ENCODE data around the gene MAP4K3.

MAP4K3 gene

DNA sequence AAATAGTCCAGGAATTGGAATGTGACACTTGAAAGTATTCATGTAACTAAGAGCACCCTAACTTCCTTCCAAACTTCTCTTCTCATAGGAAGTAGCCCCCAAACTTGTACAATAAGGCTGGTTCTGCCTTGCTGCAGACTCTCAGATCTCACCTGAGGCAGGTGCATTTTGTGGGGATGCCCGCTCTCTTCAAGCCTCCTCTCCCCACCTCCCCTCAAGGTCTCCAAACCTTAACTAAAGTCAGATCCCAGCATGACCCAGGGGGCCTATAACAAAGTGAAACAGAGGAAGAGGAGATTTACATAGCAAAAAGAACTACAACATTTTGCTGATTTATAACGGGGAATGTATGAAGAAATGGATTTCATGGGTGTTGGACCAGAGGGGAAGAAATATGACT, 216.9 kb downstream of the MAP4K3 start:
- no peak for ATAC-seq
- TF ChIP-seq ZNF565 (CRISPR knock-in tag; conservative IDR thresholded peaks at IDR 0.05; ENCODE audit: low read depth) (no peak), ESRRG (CRISPR knock-in tag; IDR thresholded peaks at IDR 0.05) (no peak), BACH2 (CRISPR knock-in tag; IDR thresholded peaks at IDR 0.05; ENCODE audit: borderline replicate concordance) (no peak)
- TF ChIP-seq, protein P1, sequence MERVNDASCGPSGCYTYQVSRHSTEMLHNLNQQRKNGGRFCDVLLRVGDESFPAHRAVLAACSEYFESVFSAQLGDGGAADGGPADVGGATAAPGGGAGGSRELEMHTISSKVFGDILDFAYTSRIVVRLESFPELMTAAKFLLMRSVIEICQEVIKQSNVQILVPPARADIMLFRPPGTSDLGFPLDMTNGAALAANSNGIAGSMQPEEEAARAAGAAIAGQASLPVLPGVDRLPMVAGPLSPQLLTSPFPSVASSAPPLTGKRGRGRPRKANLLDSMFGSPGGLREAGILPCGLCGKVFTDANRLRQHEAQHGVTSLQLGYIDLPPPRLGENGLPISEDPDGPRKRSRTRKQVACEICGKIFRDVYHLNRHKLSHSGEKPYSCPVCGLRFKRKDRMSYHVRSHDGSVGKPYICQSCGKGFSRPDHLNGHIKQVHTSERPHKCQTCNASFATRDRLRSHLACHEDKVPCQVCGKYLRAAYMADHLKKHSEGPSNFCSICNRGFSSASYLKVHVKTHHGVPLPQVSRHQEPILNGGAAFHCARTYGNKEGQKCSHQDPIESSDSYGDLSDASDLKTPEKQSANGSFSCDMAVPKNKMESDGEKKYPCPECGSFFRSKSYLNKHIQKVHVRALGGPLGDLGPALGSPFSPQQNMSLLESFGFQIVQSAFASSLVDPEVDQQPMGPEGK (CRISPR knock-in tag; IDR thresholded peaks at IDR 0.05; ENCODE audit: borderline replicate concordance) = no peak

- no peak for TF ChIP-seq ARNTL (CRISPR knock-in tag; IDR thresholded peaks at IDR 0.05; ENCODE audit: borderline replicate concordance, low read depth)
- TF ChIP-seq TCF4 (CRISPR knock-in tag; IDR thresholded peaks at IDR 0.05; ENCODE audit: borderline replicate concordance) = no peak
- no peak for TF ChIP-seq ZFP30 (CRISPR knock-in tag; IDR thresholded peaks at IDR 0.05)
- TF ChIP-seq ISL1 (CRISPR knock-in tag; IDR thresholded peaks at IDR 0.05) = no peak
- TF ChIP-seq CREB5 (CRISPR knock-in tag; IDR thresholded peaks at IDR 0.05; ENCODE audit: low read depth) = no peak
- TF ChIP-seq TSHZ2 (CRISPR knock-in tag; IDR thresholded peaks at IDR 0.05) = no peak
- TF ChIP-seq BACH2 (CRISPR knock-in tag; IDR thresholded peaks at IDR 0.05; ENCODE audit: borderline replicate concordance) = no peak
- TF ChIP-seq ZFP3 (CRISPR knock-in tag; IDR thresholded peaks at IDR 0.05) = no peak
- TF ChIP-seq, protein P1 (CRISPR knock-in tag; IDR thresholded peaks at IDR 0.05; ENCODE audit: borderline replicate concordance) = no peak
- TF ChIP-seq, protein P2, sequence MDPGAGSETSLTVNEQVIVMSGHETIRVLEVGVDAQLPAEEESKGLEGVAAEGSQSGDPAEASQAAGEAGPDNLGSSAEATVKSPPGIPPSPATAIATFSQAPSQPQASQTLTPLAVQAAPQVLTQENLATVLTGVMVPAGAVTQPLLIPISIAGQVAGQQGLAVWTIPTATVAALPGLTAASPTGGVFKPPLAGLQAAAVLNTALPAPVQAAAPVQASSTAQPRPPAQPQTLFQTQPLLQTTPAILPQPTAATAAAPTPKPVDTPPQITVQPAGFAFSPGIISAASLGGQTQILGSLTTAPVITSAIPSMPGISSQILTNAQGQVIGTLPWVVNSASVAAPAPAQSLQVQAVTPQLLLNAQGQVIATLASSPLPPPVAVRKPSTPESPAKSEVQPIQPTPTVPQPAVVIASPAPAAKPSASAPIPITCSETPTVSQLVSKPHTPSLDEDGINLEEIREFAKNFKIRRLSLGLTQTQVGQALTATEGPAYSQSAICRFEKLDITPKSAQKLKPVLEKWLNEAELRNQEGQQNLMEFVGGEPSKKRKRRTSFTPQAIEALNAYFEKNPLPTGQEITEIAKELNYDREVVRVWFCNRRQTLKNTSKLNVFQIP (CRISPR knock-in tag; IDR thresholded peaks at IDR 0.05; ENCODE audit: borderline replicate concordance, low read depth) = no peak
- TF ChIP-seq ZNF70 (CRISPR knock-in tag; IDR thresholded peaks at IDR 0.05) = no peak
- no peak for TF ChIP-seq ESRRG (CRISPR knock-in tag; IDR thresholded peaks at IDR 0.05)
- TF ChIP-seq CSRNP3 (CRISPR knock-in tag; IDR thresholded peaks at IDR 0.05) = no peak
- no peak for TF ChIP-seq ZC3H10 (CRISPR knock-in tag; IDR thresholded peaks at IDR 0.05)
- TF ChIP-seq RARB (CRISPR knock-in tag; IDR thresholded peaks at IDR 0.05) = no peak
- TF ChIP-seq ZNF8 (CRISPR knock-in tag; IDR thresholded peaks at IDR 0.05) = no peak
- no peak for ATAC-seq
Measured at GRCh38 chr2:39218391-39218790, 218.7 kb downstream of the MAP4K3 start.

DNA sequence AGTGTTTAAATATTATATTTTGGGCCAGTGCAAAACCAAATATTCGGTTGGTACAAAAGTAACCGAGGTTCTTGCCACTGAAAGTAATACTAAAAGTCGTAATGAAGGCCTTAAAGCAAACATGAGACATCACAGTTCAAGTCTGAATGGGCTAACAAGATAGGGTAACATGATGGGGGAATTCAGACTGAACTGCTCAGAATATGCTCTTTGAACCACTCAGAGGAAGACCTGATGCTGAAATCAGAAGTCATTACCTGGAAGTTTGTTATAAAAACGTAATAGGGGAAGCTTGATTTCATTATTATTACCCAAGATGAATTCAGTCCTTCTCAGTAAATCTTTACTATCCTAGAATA, 219.9 kb downstream of the MAP4K3 start:
- TF ChIP-seq ZFP30 (CRISPR knock-in tag; IDR thresholded peaks at IDR 0.05) (no peak), BACH2 (CRISPR knock-in tag; IDR thresholded peaks at IDR 0.05; ENCODE audit: borderline replicate concordance) (no peak), CSDC2 (CRISPR knock-in tag; IDR thresholded peaks at IDR 0.05) (no peak), TCF4 (CRISPR knock-in tag; IDR thresholded peaks at IDR 0.05; ENCODE audit: borderline replicate concordance) (no peak)
- ATAC-seq = no peak
